ENCODE results near the gene FECH. TPM values are rescaled to one million over a fixed set of nuclear protein-coding genes. Genes with fewer than 3 reads are reported as not detected.

Gene FECH
- total and polyA plus RNA-seq, 12 donors = 6.4 to 247 (median 46.8) TPM

- no peak overlapping the region for H3K4me3 ChIP-seq
- DNase-seq = no peak
- no peaks in the 10 kb centered on the region for H3K36me3 ChIP-seq (replicated peaks in 1 of 2)
- intact Hi-C loops (cut with DNase I) = no loop called here
- H3K4me1 ChIP-seq (replicated peaks in 1 of 2) = peaks cover 0 to 9% of the 10 kb centered on the region in 2 donors
- no peaks in the 10 kb centered on the region for H3K9me3 ChIP-seq (replicated peaks in 1 of 3)
- TF ChIP-seq CTCF (IDR thresholded peaks at IDR 0.05) (no peak), POLR2A (IDR thresholded peaks at IDR 0.05) (no peak)
- H3K27me3 ChIP-seq = no peaks in the 10 kb centered on the region
- H3K27ac ChIP-seq = no peak overlapping the region
- WGBS, 4 donors = 83 to 97% (median 89%) methylated on average over 4 to 5 of the region's 5 CpGs
These were observed 41.0 kb upstream of the FECH start for GRCh38 chr18:57627488-57627887.

GRCh38 chr18:57624988-57625387, 38.5 kb upstream of the FECH start:
- intact Hi-C loops (cut with DNase I) = no loop called here
- no peak overlapping the region for H3K27ac ChIP-seq
- 40 to 85% (median 79%) methylated on average over 1 to 4 of the region's 4 CpGs; no CpG with 5 or more reads in 1 of the 4 donors for WGBS, 4 donors

GRCh38 chr18:57621246-57621604, 34.7 kb upstream of the FECH start:
- peak overlapping the region in 4 of 5 donors; percentile 89 to 96 (median 91) for H3K27ac ChIP-seq
- intact Hi-C loops (cut with DNase I) = no loop called here
- 0 to 1% (median 0%) methylated on average over 5 to 20 of the region's 20 CpGs for WGBS, 4 donors
- TF ChIP-seq POLR2A (IDR thresholded peaks at IDR 0.05) = no peak
- no peak for TF ChIP-seq CTCF (IDR thresholded peaks at IDR 0.05)
- no peak for DNase-seq
- no peaks in the 10 kb centered on the region for H3K27me3 ChIP-seq
- H3K4me1 ChIP-seq (replicated peaks in 1 of 2) = peaks cover 10 to 22% of the 10 kb centered on the region in 2 donors
- peaks cover 0 to 4% of the 10 kb centered on the region in 2 donors for H3K36me3 ChIP-seq (replicated peaks in 1 of 2)
- peak overlapping the region; percentile 2 to 94 (median 76) for H3K4me3 ChIP-seq
- no peaks in the 10 kb centered on the region for H3K9me3 ChIP-seq (replicated peaks in 1 of 3)

More at GRCh38 chr18:57624988-57625387, 38.5 kb upstream of the FECH start:
- TF ChIP-seq POLR2A (IDR thresholded peaks at IDR 0.05) (no peak), CTCF (IDR thresholded peaks at IDR 0.05) (no peak)
- H3K9me3 ChIP-seq (replicated peaks in 1 of 3) = no peaks in the 10 kb centered on the region
- H3K4me3 ChIP-seq = no peak overlapping the region
- H3K27me3 ChIP-seq = no peaks in the 10 kb centered on the region
- H3K36me3 ChIP-seq (replicated peaks in 1 of 2) = no peaks in the 10 kb centered on the region
- no peak for DNase-seq
- H3K4me1 ChIP-seq (replicated peaks in 1 of 2) = peaks cover 10 to 15% of the 10 kb centered on the region in 2 donors

DNA sequence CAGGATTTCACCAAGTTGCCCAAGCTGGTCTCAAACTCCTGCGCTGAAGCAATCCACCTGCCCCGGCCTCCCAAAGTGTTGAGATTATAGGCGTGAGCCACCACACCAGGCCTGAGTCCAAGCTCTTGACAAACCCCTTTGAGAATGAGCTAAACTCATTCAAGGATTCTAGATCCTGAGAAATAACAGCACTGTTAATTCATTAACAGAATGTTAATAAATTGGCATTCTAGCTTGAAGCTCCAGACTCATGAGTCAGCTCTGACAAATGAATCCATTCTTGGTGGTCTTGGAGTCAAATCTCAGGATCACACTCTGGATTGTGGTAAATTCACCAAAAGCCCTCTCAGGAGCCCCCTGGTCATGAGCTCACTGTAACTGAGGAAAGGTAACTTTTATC, 33.4 kb upstream of the FECH start:
- H3K27me3 ChIP-seq = no peaks in the 10 kb centered on the region
- peaks cover 0 to 16% of the 10 kb centered on the region in 2 donors for H3K36me3 ChIP-seq (replicated peaks in 1 of 2)
- H3K4me3 ChIP-seq = no peak overlapping the region
- no peak overlapping the region for H3K27ac ChIP-seq
- H3K4me1 ChIP-seq (replicated peaks in 1 of 2) = peaks cover 10 to 22% of the 10 kb centered on the region in 2 donors
- intact Hi-C loops (cut with DNase I) = no loop called here
- DNase-seq = no peak
- no peaks in the 10 kb centered on the region for H3K9me3 ChIP-seq (replicated peaks in 1 of 3)
- 93 to 97% (median 95%) methylated on average over 3 of the region's 3 CpGs; no CpG with 5 or more reads in 1 of the 4 donors for WGBS, 4 donors
- TF ChIP-seq POLR2A (IDR thresholded peaks at IDR 0.05) (no peak), CTCF (IDR thresholded peaks at IDR 0.05) (no peak)
